PC-9 (cell line): ENCODE measurements around the gene GSTM1. TPM values are rescaled to one million over a fixed set of nuclear protein-coding genes. Genes with fewer than 3 reads are reported as not detected.

ENCODE experiments used
- BruUV-seq: library from RNA; stranded (reverse); fragments of 400-500 nt; replicated peaks from 2 replicates; lab custom pipeline; 2021; lab: Mats Ljungman, UMichigan
- CTCF ChIA-PET: fragments of 300-600 bp; sonication (Branson Sonifier 250); formaldehyde crosslinking; loops from one replicate; lab custom pipeline; 2022; ENCODE audit warnings: antibody characterized with exemption; lab: Charles Lee
- POLR2A ChIA-PET: fragments of 300-600 bp; sonication (Branson Sonifier 250); formaldehyde crosslinking; loops from one replicate; lab custom pipeline; 2022; ENCODE audit warnings: antibody characterized with exemption; ENCODE audit not compliant: unreplicated experiment; lab: Charles Lee
- DNase-seq, 2 experiments: peaks; one replicate each; pipeline versions ENCODE4 v3.0.0 to v3.0.0-alpha.2; 2015 to 2022; ENCODE audit warnings: mixed read lengths in 1 of 2
- H2AFZ ChIP-seq: fragments of 200-600 bp; sonication (generic); 2 replicates; pipeline ENCODE4 v1.8.1; 2017; ENCODE audit warnings: antibody characterized with exemption
- H3F3A ChIP-seq: fragments of 200-600 bp; sonication (generic); 2 replicates; pipeline ENCODE4 v1.8.1; 2017; ENCODE audit warnings: antibody characterized with exemption, mild to moderate bottlenecking, low read depth; ENCODE audit not compliant: insufficient read depth
- H3K27ac ChIP-seq: fragments of 200-600 bp; sonication (generic); 2 replicates; pipeline ENCODE4 v1.6.1; 2016; ENCODE audit warnings: mixed run types
- H3K27me3 ChIP-seq: fragments of 200-600 bp; sonication (generic); 2 replicates; pipeline ENCODE4 v1.6.1; 2016; ENCODE audit warnings: low read depth, mixed run types; ENCODE audit not compliant: insufficient read depth
- H3K36me3 ChIP-seq: fragments of 200-600 bp; sonication (generic); 2 replicates; pipeline ENCODE4 v1.6.1; 2016; ENCODE audit warnings: low read depth, mixed run types
- H3K4me1 ChIP-seq: fragments of 200-600 bp; sonication (generic); replicated peaks from 2 replicates; pipeline ENCODE4 v1.6.1; 2016; ENCODE audit warnings: mixed run types; ENCODE audit not compliant: insufficient read depth
- H3K4me2 ChIP-seq: fragments of 200-600 bp; sonication (generic); 2 replicates; pipeline ENCODE4 v1.6.1; 2017; ENCODE audit warnings: mixed run types
- H3K4me3 ChIP-seq: fragments of 200-600 bp; sonication (generic); 2 replicates; pipeline ENCODE4 v1.6.1; 2016; ENCODE audit warnings: mixed run types
- H3K79me2 ChIP-seq: fragments of 200-600 bp; sonication (generic); 2 replicates; pipeline ENCODE4 v1.6.1; 2017; ENCODE audit warnings: low read depth, mixed run types
- H3K9me2 ChIP-seq: fragments of 200-600 bp; sonication (generic); 2 replicates; pipeline ENCODE4 v1.8.1; 2017; ENCODE audit warnings: mild to moderate bottlenecking; ENCODE audit not compliant: insufficient read depth
- H3K9me3 ChIP-seq: fragments of 200-600 bp; sonication (generic); 2 replicates; pipeline ENCODE4 v1.8.1; 2016; ENCODE audit warnings: low read depth; ENCODE audit not compliant: insufficient read depth
- H4K20me1 ChIP-seq: fragments of 200-600 bp; sonication (generic); 2 replicates; pipeline ENCODE4 v1.8.1; 2017; ENCODE audit not compliant: insufficient read depth
- CTCF ChIP-seq: fragments of 200-600 bp; sonication (generic); conservative IDR thresholded peaks from 2 replicates; pipeline ENCODE4 v1.6.1; 2017; ENCODE audit warnings: mixed run types, antibody characterized with exemption, mild to moderate bottlenecking, moderate library complexity
- EZH2 ChIP-seq: fragments of 200-600 bp; sonication (generic); IDR thresholded peaks from 2 replicates; pipeline ENCODE4 v1.8.0; 2017; ENCODE audit warnings: antibody characterized with exemption, low read depth
- intact Hi-C: fragments of 100-400 bp; cut with micrococcal nuclease; formaldehyde crosslinking; loops from one replicate; pipeline ENCODE4 v1.10.0; 2022; ENCODE audit not compliant: unreplicated experiment
- total RNA-seq: library from RNA; stranded (reverse); gene quantifications from 2 replicates; pipeline ENCODE4 v1.2.3, GENCODE V29; 2021

Gene GSTM1
- total RNA-seq, 1 experiment from 2014 or later, result not detected

- no peaks in the 10 kb centered on the region for H3K27me3 ChIP-seq
- no peaks in the 10 kb centered on the region; the same call in 1 of the 2 replicates for H3K9me3 ChIP-seq
- H3K36me3 ChIP-seq, result no peaks in the 10 kb centered on the region
- no peaks in the 10 kb centered on the region for H3K79me2 ChIP-seq
- H4K20me1 ChIP-seq, result no peaks in the 10 kb centered on the region
- H3F3A ChIP-seq, result peaks cover 12% of the 10 kb centered on the region; the same call in 1 of the 2 replicates
- ChIA-PET CTCF (interaction anchor here (1.6 to 3.1 kb wide), 3 partner anchors 10 to 335 kb away, joined by 4 to 20 read pairs (median 13); partner anchors contain the start of gene AHCYL1), POLR2A (interaction anchor here (0.5 kb wide), 1 partner anchor 335 kb away, joined by 3 read pairs; the partner anchor contains the start of gene AHCYL1)
- intact Hi-C loops, result no loop called here
- H3K4me1 ChIP-seq, result peaks cover 41% of the 10 kb centered on the region
- H3K4me2 ChIP-seq, result no peak overlapping the region
- H3K27ac ChIP-seq, result no peak overlapping the region
- no TSS peak for BruUV-seq
- TF ChIP-seq EZH2 (no peak), CTCF (no peak)
- peak in 1 of 2 experiments; percentile 26 for DNase-seq
- H3K4me3 ChIP-seq, result no peak overlapping the region
- H2AFZ ChIP-seq, result no peak overlapping the region
- H3K9me2 ChIP-seq, result no peaks in the 10 kb centered on the region
Measured at GRCh38 chr1:109649491-109649914, 38.1 kb upstream of the GSTM1 start.

GRCh38 chr1:109650609-109651008 is 37.0 kb upstream of the GSTM1 start:
- CTCF ChIA-PET, result interaction anchor here (0.5 to 3.1 kb wide), 6 partner anchors 11 to 1083 kb away, joined by 3 to 20 read pairs (median 4); partner anchors contain the start of gene AHCYL1
- POLR2A ChIA-PET, result interaction anchor here (0.6 kb wide), 1 partner anchor 167 kb away, joined by 3 read pairs; no protein-coding TSS in a partner anchor
- DNase-seq, result peak in 1 of 2 experiments; percentile 72
- no peak overlapping the region for H2AFZ ChIP-seq
- H3K4me2 ChIP-seq, result peak overlapping the region; percentile 41
- H3K79me2 ChIP-seq, result no peaks in the 10 kb centered on the region
- BruUV-seq, result no TSS peak
- no peaks in the 10 kb centered on the region for H3K27me3 ChIP-seq
- H3K9me2 ChIP-seq, result no peaks in the 10 kb centered on the region
- no peaks in the 10 kb centered on the region for H4K20me1 ChIP-seq
- TF ChIP-seq CTCF (no peak), EZH2 (no peak)
- H3K4me3 ChIP-seq, result no peak overlapping the region
- 0 out of 2 replicates have a peak overlapping the region, but pooled peaks have one; percentile 5 for H3K27ac ChIP-seq
- peaks cover 12% of the 10 kb centered on the region; the same call in 1 of the 2 replicates for H3F3A ChIP-seq
- peaks cover 3% of the 10 kb centered on the region; the same call in 1 of the 2 replicates for H3K9me3 ChIP-seq
- no peaks in the 10 kb centered on the region for H3K36me3 ChIP-seq
- intact Hi-C loops, result no loop called here
- H3K4me1 ChIP-seq, result peaks cover 50% of the 10 kb centered on the region

GRCh38 chr1:109652402-109652801 is 35.2 kb upstream of the GSTM1 start:
- H3K36me3 ChIP-seq, result no peaks in the 10 kb centered on the region
- H3K9me3 ChIP-seq, result peaks cover 3% of the 10 kb centered on the region; the same call in 1 of the 2 replicates
- DNase-seq, result peak in 1 of 2 experiments; percentile 97
- H3K9me2 ChIP-seq, result no peaks in the 10 kb centered on the region
- peaks cover 12% of the 10 kb centered on the region; the same call in 1 of the 2 replicates for H3F3A ChIP-seq
- BruUV-seq, result no TSS peak
- intact Hi-C loops, result no loop called here
- H3K27ac ChIP-seq, result peak overlapping the region; percentile 71
- H3K4me2 ChIP-seq, result peak overlapping the region; percentile 41
- TF ChIP-seq CTCF (no peak), EZH2 (no peak)
- H3K4me1 ChIP-seq, result peaks cover 50% of the 10 kb centered on the region
- no peaks in the 10 kb centered on the region for H3K79me2 ChIP-seq
- H3K27me3 ChIP-seq, result no peaks in the 10 kb centered on the region
- H2AFZ ChIP-seq, result no peak overlapping the region
- no peaks in the 10 kb centered on the region for H4K20me1 ChIP-seq
- ChIA-PET CTCF (interaction anchor here (0.6 to 3.1 kb wide), 5 partner anchors 13 to 331 kb away, joined by 3 to 20 read pairs (median 5); no protein-coding TSS in a partner anchor), POLR2A (interaction anchor here (0.6 to 0.9 kb wide), 3 partner anchors 87 to 126 kb away, joined by 3 to 4 read pairs (median 3); no protein-coding TSS in a partner anchor)
- H3K4me3 ChIP-seq, result no peak overlapping the region
